Skin epidermis (tissue), 12 donors: ENCODE results near the gene KRTAP20-3.

Source experiments
- H3K27ac ChIP-seq, 21 experiments: fragments of 200-600 bp; sonication (generic) in 11 of 21; one replicate each; pipeline ENCODE4 v1.5.0; 2020; ENCODE audit warnings: mild to moderate bottlenecking in 3 of 21, inconsistent platforms in 2 of 21, moderate library complexity in 2 of 21
- H3K4me3 ChIP-seq, 7 experiments: fragments of 200-600 bp; sonication (generic) in 2 of 7; one replicate each; pipeline ENCODE4 v1.5.0; 2020; ENCODE audit warnings: inconsistent platforms in 2 of 7, mild to moderate bottlenecking in 2 of 7, moderate library complexity in 1 of 7

Gene KRTAP20-3

GRCh38 chr21:30674312-30674711 is 31.6 kb downstream of the KRTAP20-3 start:
- no peak overlapping the region for H3K27ac ChIP-seq
- no peak overlapping the region for H3K4me3 ChIP-seq

GRCh38 chr21:30676737-30677136 is 34.1 kb downstream of the KRTAP20-3 start:
- no peak overlapping the region for H3K27ac ChIP-seq

GRCh38 chr21:30680586-30680985 is 37.9 kb downstream of the KRTAP20-3 start:
- Histone ChIP-seq H3K4me3 (no peak overlapping the region), H3K27ac (no peak overlapping the region)

More at GRCh38 chr21:30676737-30677136, 34.1 kb downstream of the KRTAP20-3 start:
- no peak overlapping the region for H3K4me3 ChIP-seq

- Histone ChIP-seq H3K27ac (no peak overlapping the region), H3K4me3 (no peak overlapping the region)
Measured at GRCh38 chr21:30684506-30684905, 41.8 kb downstream of the KRTAP20-3 start.

GRCh38 chr21:30689822-30690221 is 47.2 kb downstream of the KRTAP20-3 start:
- Histone ChIP-seq H3K4me3 (no peak overlapping the region), H3K27ac (no peak overlapping the region)
